ENCODE measurements around the gene PIH1D2.
"Not testable (repeated sequence)": the region's sequence is repeated elsewhere in the genome, so short reads cannot be mapped to it uniquely, and the experiment has no call there.

Gene PIH1D2

DNA sequence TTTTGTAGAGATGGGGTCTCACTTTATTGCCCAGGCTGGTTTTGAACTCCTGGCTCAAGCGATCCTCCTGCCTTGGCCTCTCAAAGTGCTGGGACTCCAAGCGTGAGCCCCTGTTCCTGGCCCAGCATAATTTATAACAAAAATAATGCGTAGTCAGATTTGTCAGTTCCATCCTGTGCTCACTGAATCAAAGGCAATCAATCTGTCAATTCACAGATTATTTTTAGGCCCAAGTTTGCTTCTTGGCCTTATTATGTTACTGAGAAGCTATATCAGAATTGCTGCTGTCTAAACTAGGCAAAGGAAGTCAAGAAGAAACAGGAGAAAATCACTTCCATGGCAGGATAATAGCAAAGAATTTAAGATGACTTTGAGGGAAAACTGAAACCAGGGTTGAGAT is 39.9 kb downstream of the PIH1D2 start:
- Histone ChIP-seq H3K9ac (ENCODE audit: low read length) (no peak overlapping the region), H4K20me1 (ENCODE audit: insufficient read depth, low read length) (no peaks in the 10 kb centered on the region), H3K4me1 (ENCODE audit: insufficient read depth, low read length, severe bottlenecking) (no peaks in the 10 kb centered on the region), H3K36me3 (ENCODE audit: insufficient read depth, low read length) (peaks cover 86% of the 10 kb centered on the region), H3K27me3 (ENCODE audit: insufficient read depth, low read length) (no peaks in the 10 kb centered on the region), H3K4me2 (ENCODE audit: low read length) (no peak overlapping the region), H3K79me2 (ENCODE audit: insufficient read depth, low read length) (no peaks in the 10 kb centered on the region), H2AFZ (ENCODE audit: low read length) (no peak overlapping the region), H3K9me2 (ENCODE audit: low read depth, low read length) (no peaks in the 10 kb centered on the region), H3K9me3 (ENCODE audit: low read length) (no peaks in the 10 kb centered on the region), H3K4me3 (ENCODE audit: low read depth, low read length, poor library complexity, severe bottlenecking) (no peak overlapping the region), H3F3A (ENCODE audit: insufficient read depth, low read length) (no peaks in the 10 kb centered on the region), H3K27ac (ENCODE audit: low read depth, low read length, poor library complexity, severe bottlenecking) (no peak overlapping the region)
- TF ChIP-seq EZH2 (IDR thresholded peaks at IDR 0.05; ENCODE audit: borderline replicate concordance, low read length): no peak
- no peak for TF ChIP-seq CTCF (IDR thresholded peaks at IDR 0.05; ENCODE audit: low read length)

GRCh38 chr11:112029460-112029859 is 44.4 kb downstream of the PIH1D2 start:
- H3K4me2 ChIP-seq (ENCODE audit: low read length): no peak overlapping the region
- no peak for TF ChIP-seq EZH2 (IDR thresholded peaks at IDR 0.05; ENCODE audit: borderline replicate concordance, low read length)
- TF ChIP-seq CTCF (IDR thresholded peaks at IDR 0.05; ENCODE audit: low read length): no peak
- H3K9me2 ChIP-seq (ENCODE audit: low read depth, low read length): no peaks in the 10 kb centered on the region
- H3K27ac ChIP-seq (ENCODE audit: low read depth, low read length, poor library complexity, severe bottlenecking): no peak overlapping the region
- H4K20me1 ChIP-seq (ENCODE audit: insufficient read depth, low read length): no peaks in the 10 kb centered on the region
- peaks cover 64% of the 10 kb centered on the region for H3K36me3 ChIP-seq (ENCODE audit: insufficient read depth, low read length)
- H3K9me3 ChIP-seq (ENCODE audit: low read length): no peaks in the 10 kb centered on the region
- H3K27me3 ChIP-seq (ENCODE audit: insufficient read depth, low read length): no peaks in the 10 kb centered on the region
- no peak overlapping the region for H3K4me3 ChIP-seq (ENCODE audit: low read depth, low read length, poor library complexity, severe bottlenecking)
- peaks cover 7% of the 10 kb centered on the region for H3K79me2 ChIP-seq (ENCODE audit: insufficient read depth, low read length)
- H2AFZ ChIP-seq (ENCODE audit: low read length): no peak overlapping the region
- H3F3A ChIP-seq (ENCODE audit: insufficient read depth, low read length): no peaks in the 10 kb centered on the region
- H3K9ac ChIP-seq (ENCODE audit: low read length): no peak overlapping the region
- H3K4me1 ChIP-seq (ENCODE audit: insufficient read depth, low read length, severe bottlenecking): peaks cover 6% of the 10 kb centered on the region

DNA sequence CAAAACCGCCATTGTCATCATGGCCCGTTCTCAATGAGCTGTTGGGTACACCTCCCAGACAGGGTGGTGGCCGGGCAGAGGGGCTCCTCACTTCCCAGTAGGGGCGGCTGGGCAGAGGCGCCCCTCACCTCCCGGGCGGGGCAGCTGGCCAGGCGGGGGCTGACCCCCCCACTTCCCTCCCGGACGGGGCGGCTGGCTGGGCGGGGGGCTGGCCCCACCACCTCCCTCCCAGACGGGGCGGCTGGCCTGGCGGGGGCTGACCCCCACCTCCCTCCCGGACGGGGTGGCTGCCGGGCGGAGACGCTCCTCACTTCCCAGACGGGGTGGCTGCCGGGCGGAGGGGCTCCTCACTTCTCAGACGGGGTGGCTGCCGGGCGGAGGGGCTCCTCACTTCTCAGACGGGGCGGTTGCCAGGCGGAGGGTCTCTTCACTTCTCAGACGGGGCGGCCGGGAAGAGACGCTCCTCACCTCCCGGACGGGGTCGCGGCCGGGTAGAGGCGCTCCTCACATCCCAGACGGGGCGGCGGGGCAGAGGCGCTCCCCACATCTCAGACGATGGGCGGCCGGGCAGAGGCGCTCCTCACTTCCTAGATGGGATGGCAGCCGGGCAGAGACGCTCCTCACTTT is 46.9 kb downstream of the PIH1D2 start:
- H3K9ac ChIP-seq (ENCODE audit: low read length); H3K27ac ChIP-seq (ENCODE audit: low read depth, low read length, poor library complexity, severe bottlenecking); H4K20me1 ChIP-seq (ENCODE audit: insufficient read depth, low read length); H3K79me2 ChIP-seq (ENCODE audit: insufficient read depth, low read length); H3K9me3 ChIP-seq (ENCODE audit: low read length); H2AFZ ChIP-seq (ENCODE audit: low read length); H3K27me3 ChIP-seq (ENCODE audit: insufficient read depth, low read length); H3F3A ChIP-seq (ENCODE audit: insufficient read depth, low read length); H3K9me2 ChIP-seq (ENCODE audit: low read depth, low read length); H3K4me2 ChIP-seq (ENCODE audit: low read length); H3K4me3 ChIP-seq (ENCODE audit: low read depth, low read length, poor library complexity, severe bottlenecking): not testable (repeated sequence)
- Histone ChIP-seq H3K36me3 (ENCODE audit: insufficient read depth, low read length) (peaks cover 42% of the 10 kb centered on the region), H3K4me1 (ENCODE audit: insufficient read depth, low read length, severe bottlenecking) (peaks cover 23% of the 10 kb centered on the region)

GRCh38 chr11:112025707-112026106 is 48.1 kb downstream of the PIH1D2 start:
- Histone ChIP-seq H3K79me2 (ENCODE audit: insufficient read depth, low read length) (peaks cover 7% of the 10 kb centered on the region), H3K4me2 (ENCODE audit: low read length) (peak overlapping the region; percentile 96), H3K4me3 (ENCODE audit: low read depth, low read length, poor library complexity, severe bottlenecking) (peak overlapping the region; percentile 84), H3K4me1 (ENCODE audit: insufficient read depth, low read length, severe bottlenecking) (peaks cover 23% of the 10 kb centered on the region), H2AFZ (ENCODE audit: low read length) (peak overlapping the region; percentile 17; the same call in 1 of the 2 replicates), H3K27me3 (ENCODE audit: insufficient read depth, low read length) (no peaks in the 10 kb centered on the region), H3K9me3 (ENCODE audit: low read length) (no peaks in the 10 kb centered on the region), H3K36me3 (ENCODE audit: insufficient read depth, low read length) (peaks cover 30% of the 10 kb centered on the region), H3K9me2 (ENCODE audit: low read depth, low read length) (no peaks in the 10 kb centered on the region), H3K9ac (ENCODE audit: low read length) (peak overlapping the region; percentile 89), H3F3A (ENCODE audit: insufficient read depth, low read length) (no peaks in the 10 kb centered on the region), H4K20me1 (ENCODE audit: insufficient read depth, low read length) (no peaks in the 10 kb centered on the region), H3K27ac (ENCODE audit: low read depth, low read length, poor library complexity, severe bottlenecking) (peak overlapping the region; percentile 91)
- TF ChIP-seq CTCF (IDR thresholded peaks at IDR 0.05; ENCODE audit: low read length): no peak
- TF ChIP-seq EZH2 (IDR thresholded peaks at IDR 0.05; ENCODE audit: borderline replicate concordance, low read length): no peak
